GM12873 (cell line): ENCODE results near the gene TMEM239.
A peak's percentile ranks its signal among the peaks of the same experiment; 100 is the strongest.

Experiments used
- TF ChIP-seq, protein P1 (sequence below): IDR thresholded peaks from 2 replicates; pipeline ENCODE4 v1.5.1; 2012; ENCODE audit warnings: low read depth, mild to moderate bottlenecking, moderate library complexity, low read length, control low read depth; ENCODE audit not compliant: insufficient read depth; ENCODE audit errors: missing control alignments

The TMEM239 gene

DNA sequence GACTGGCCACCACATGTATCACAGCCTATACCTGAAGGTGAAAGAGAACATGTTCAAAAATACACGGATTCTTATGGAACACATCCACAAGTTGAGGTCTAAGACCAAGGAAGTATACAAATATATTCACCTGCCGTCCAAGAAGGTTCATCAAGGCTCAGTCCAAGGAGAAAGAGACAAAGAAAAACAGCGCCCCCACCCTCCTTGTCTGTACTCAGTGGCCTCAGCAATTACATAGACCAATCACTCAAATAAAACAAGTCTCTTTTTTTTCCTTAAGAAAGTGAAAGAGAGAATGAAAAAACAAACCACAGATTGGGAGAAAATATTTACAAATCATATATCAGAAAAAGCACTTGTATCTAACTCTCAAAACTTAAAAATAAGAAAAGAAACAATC, 35.2 kb upstream of the TMEM239 start:
- TF ChIP-seq, protein P1, sequence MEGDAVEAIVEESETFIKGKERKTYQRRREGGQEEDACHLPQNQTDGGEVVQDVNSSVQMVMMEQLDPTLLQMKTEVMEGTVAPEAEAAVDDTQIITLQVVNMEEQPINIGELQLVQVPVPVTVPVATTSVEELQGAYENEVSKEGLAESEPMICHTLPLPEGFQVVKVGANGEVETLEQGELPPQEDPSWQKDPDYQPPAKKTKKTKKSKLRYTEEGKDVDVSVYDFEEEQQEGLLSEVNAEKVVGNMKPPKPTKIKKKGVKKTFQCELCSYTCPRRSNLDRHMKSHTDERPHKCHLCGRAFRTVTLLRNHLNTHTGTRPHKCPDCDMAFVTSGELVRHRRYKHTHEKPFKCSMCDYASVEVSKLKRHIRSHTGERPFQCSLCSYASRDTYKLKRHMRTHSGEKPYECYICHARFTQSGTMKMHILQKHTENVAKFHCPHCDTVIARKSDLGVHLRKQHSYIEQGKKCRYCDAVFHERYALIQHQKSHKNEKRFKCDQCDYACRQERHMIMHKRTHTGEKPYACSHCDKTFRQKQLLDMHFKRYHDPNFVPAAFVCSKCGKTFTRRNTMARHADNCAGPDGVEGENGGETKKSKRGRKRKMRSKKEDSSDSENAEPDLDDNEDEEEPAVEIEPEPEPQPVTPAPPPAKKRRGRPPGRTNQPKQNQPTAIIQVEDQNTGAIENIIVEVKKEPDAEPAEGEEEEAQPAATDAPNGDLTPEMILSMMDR: peak; percentile 23

DNA sequence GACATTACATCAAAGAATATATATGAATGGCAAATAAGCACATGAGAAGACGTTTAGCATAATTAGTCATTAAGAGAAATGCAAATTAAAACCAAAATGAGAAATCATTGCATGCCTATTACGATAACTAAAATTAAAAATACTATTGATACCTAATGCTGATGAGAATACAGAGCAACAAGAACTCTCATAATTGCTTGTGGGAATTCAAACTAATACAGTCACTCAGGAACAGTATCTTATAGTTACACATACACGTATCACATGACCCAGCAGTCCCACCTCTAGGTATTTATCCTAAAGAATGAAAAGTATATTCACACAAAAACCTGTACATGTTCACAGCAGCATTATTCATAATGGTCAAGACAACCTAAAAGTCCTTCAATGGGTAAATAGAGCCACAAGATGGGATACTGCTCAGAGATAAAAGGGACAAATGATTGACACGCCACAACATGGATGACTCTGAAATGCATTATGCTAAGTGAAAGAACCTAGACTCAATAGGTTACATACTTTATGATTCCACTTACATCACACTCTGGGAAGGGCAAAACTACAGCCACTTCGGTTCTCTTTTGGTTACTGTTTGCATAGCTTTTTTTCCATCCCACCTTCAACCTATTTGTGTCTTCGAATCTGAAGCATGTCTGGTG, 32.1 kb upstream of the TMEM239 start:
- TF ChIP-seq, protein P1: no peak

DNA sequence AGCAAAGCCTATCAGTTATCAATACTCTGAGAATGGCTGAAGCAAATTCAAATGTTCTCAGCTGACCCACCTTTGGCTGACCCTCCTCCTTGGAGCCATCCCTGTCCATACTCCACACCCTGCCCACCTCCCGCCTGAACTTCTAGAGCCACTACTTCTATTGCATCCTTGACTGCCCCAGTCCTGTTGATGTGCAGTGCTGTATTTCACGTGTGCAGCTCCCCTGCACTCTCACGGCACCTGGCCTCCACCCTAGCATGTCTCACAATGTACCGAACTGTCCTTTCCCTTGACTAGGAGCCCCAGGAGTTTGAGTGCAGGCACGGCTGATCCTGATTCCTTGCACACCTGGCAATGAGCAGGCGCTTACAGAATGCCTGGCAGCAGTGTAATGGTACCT, 22.7 kb upstream of the TMEM239 start:
- TF ChIP-seq, protein P1: no peak

DNA sequence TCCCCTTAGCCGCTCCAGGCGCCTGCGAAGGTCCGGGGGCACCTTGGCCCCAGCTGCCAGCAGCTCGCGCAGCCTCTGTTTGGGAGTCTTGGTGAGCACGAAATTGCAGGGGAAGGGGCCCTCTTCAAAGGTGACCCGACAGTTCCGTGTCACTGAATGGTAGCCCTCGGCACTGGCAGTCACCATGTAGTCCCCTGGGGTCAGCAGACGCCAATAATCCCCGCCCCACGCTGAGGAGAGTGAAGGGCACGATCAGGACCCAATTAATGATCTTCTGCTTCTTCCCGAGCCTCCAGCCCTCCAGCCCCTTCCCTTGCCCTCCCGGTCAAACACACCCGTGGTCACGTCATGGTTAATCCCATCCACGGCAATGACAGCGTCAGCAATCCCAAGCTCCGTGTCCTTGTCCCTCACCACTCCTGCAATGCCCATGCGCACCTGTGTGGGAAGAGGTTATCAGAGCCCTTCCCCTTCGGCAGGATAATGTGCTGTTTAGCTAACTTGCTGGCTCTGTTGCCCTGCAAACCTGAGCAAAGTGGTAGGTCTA, 21.9 kb upstream of the TMEM239 start:
- TF ChIP-seq, protein P1: no peak

DNA sequence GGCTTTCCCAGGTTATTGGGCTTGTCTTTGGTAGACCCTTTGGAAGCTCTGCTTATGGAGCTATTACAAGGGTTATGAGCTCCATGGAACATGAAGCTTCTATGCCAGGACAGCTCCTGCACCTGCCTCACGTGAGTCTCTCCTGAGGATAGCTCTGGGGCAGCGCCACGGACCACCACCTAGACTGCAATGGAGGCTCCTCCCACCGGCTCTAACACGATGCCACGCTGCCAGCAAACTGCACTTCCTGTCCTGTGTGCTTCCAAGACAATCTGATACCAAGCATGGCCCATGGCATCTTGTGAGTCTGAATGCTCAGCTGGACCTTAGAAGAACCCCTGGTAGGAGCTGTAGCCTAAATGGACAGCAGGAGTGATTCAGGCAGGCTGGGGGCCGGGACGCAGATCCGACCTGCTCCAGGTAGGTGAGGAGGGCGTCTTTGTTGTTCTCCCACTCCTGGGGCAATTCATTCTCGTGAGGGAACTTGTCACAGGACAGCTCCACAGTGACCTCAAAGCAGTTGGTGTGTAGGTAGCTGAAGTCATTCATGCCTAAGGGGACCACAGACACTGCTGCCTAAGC, 21.2 kb upstream of the TMEM239 start:
- TF ChIP-seq, protein P1: no peak

DNA sequence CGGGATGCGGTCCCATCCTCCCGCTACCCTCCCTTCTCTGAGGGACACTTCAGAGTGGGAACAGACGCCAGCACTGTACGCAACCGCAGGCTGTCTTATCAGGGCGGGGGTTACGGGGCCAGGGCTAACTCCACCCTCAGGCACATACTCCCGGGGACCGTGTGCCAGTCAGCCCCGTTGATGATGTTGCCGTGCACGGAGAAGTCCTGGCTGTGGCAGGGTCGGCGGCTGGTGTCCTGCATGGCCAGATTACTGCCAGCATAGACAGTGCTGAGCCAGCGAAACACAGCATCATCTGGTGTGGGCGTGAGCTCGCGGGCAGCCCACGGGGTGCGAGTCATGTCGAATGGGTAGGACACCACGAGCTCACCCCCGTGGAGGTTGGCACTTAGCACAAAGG, 20.7 kb upstream of the TMEM239 start:
- TF ChIP-seq, protein P1: no peak

DNA sequence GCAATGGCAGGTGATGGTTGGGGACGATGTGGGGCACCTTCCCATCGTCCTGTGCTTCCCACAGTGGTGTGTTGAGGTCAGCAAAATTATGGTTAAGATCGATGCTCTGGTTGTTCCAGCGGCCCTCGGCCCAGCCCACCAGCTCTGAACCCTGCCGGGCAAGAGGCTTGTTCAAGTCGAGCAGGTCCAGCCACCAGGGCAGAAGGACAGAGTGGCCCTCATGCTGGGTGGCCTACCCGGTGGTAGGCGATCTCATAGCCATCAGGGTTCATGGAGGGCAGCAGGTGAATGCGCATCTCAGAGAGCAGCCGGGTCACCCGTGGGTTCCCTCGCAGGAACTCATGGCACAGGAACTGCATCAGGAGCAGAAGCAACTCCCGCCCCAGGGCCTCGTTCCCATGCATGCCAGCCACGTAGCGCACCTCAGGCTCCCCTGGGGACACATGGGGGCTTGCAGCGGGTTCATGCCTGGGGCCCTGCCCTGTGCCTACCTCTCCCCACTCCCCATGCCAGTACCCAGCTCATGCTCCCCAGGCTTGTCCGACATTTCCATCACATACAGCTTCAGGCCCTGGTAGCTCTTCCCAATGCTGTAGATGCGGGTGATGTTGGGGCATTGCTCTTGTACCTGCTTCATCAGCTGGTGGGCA, 20.0 kb upstream of the TMEM239 start:
- TF ChIP-seq, protein P1: no peak
